HG03442 (cell line): ENCODE data around the gene TAS2R38.

ENCODE experiments used
- ATAC-seq: cut with Tn5 transposase; IDR thresholded peaks from one replicate; pipeline ENCODE4 v1.9.1; 2021; ENCODE audit warnings: mild to moderate bottlenecking, moderate library complexity; ENCODE audit not compliant: unreplicated experiment

TAS2R38 gene

DNA sequence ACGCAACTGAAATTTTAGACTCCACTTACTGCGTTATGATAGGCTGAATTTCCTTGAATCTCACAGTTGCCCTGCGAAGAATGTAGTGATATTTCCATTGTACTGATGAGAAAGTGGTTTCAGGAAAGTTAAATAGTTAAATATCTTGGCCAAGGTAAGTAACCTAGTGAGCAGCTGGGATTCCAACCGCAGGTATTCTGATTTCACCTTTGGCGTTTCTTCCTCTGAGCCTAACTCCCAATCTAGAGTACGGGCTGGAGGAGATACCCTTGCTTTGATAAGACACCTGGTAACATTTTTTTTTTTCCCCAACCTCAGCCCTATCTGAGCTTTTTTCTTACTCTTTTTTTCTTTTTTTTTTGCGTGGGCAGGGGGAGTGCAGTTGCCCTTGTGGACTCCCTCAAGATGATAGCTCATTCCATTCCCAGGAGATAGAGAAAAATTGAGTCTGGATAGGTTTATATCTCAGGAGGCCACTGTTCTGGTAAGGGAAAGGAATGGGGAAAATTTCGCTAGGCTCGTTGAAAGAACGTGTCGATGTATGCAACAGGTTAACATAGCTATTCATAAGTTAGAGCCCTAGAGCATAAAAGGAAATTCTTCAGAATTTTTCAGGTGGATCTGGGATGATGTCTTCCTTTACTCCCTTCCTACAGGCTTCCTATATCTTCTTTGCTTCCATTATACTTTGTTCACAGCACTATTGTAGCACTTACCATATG, 3.1 kb upstream of the TAS2R38 start:
- no peak for ATAC-seq

DNA sequence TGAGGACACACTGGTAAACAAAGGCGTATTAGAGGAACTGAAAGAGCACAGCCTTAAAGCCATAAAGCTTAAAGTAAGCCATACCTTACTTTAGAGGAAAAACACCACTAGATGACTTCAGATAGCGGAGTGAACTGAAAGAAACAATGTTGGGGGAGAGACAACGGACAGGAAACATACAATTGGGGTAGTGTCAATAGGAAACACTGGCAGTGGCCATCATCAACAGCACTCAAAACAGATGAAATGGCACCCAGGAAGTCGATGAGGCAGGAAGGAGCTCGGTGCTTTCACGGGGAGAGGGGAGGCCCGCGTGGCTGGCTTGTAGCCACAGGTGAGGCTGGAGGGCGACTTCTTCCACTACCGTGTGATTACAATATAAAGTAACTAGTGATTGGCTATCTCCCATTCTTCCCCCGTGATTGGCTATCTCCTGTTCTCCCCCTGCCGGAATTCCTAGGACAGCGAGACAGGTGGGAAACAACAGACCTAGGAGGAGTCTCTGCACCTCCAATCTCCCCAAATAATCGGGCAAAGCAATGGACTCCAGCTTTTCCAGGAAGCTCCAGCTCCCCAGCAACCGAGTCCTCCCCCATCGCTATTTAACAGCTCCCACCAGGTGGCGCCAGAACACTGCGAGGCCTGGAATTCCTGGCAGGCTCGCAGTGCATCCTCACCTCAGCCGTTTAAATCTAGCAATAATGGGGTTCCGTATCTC, 2.4 kb upstream of the TAS2R38 start:
- peak; percentile 79 for ATAC-seq

DNA sequence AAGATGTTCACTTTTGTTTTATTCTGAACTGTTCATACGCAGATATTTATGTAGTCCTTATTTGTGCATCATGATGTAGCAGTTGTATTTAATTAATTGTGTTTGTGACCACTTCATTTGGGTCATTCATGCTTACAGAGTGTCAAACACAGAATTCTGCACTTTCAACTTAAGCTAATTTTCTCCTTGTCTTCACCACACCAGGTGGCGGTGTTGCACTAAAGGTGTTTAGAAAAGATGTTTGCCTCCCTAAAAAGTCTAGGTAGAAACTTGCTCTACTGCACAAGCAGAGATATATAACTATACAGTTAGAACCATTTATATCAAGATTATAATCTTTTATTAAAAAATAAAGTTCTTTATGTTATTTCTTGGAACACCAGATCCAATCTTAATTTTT, 1.3 kb upstream of the TAS2R38 start:
- ATAC-seq = no peak

- ATAC-seq = peak; percentile 89
These were observed 12.7 kb downstream of the TAS2R38 start for GRCh38 chr7:141960687-141961422.

DNA sequence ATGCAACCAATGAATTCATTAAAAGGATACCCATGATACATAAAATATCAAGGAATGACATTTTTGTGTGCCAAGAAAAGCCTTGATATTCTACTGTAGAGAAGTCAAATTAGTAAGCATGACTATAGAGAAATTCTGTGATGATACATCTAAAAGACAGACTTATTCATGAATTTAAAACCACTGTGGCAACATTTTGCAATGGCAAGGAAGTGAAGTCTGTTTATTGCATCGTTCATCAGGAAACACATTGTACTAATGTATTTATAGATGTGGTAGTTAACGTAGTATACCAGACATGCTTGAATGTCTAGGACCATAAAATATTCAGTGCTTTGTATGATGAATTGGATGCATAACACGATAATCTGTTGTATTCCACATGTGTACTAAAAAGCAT, 17.5 kb downstream of the TAS2R38 start:
- ATAC-seq = no peak

DNA sequence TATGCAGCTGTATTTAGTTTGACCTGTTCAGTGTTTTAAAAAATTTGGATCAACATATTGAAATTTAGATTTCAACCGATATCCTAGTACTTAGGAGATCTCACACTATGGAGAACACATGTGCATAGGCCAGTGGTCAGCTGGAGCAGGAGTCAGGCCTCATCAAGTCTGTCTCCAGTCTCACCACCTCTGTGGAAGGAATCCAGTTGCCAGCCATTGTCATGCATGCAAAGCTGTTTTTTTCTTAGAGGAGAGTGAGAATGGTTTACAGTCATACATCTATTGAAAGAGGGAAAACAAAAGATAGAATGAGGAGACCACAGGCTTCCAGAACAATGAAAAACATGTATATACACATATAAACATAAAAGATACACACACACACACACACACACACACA, 19.2 kb downstream of the TAS2R38 start:
- no peak for ATAC-seq

- no peak for ATAC-seq
These were observed 21.1 kb downstream of the TAS2R38 start for GRCh38 chr7:141952461-141952860.

DNA sequence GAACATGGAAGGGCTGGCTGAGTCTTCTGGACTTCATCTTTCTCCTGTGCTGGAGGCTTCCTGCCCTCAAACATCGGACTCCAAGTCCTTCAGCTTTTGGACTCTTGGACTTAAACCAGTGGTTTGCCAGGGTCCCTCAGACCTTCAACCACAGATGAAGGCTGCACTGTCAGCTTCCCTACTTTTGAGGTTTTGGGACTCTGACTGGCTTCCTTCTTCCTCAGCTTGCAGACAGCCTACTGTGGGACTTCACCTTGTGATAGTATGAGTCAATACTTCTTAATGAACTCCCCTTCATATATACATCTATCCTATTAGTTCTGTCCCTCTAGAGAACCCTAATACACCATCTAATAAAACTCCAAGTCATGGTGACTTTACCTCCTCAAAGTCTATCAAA, 22.8 kb downstream of the TAS2R38 start:
- no peak for ATAC-seq

- no peak for ATAC-seq
These were observed 23.7 kb downstream of the TAS2R38 start for GRCh38 chr7:141949911-141950310.

- ATAC-seq = no peak
These were observed 24.1 kb downstream of the TAS2R38 start for GRCh38 chr7:141949451-141949850.

DNA sequence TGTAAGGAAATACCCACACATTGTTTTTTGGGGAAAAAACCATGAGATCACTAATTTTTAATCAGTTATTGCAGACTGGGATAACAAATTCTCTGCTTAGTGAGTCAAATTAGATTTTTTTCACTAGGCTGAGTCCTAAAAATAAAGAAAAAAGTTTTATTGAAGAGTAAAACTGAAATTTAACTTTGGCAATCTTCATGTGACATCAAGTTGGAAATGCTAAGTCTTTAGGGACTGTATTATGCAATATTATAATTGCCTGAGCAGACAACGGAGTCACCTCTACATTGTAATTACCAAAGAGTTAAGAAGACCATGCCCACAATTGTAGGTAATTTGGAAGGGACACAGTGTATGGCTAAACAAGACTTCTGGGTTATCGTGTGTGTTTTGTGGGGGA, 24.6 kb downstream of the TAS2R38 start:
- ATAC-seq = no peak

DNA sequence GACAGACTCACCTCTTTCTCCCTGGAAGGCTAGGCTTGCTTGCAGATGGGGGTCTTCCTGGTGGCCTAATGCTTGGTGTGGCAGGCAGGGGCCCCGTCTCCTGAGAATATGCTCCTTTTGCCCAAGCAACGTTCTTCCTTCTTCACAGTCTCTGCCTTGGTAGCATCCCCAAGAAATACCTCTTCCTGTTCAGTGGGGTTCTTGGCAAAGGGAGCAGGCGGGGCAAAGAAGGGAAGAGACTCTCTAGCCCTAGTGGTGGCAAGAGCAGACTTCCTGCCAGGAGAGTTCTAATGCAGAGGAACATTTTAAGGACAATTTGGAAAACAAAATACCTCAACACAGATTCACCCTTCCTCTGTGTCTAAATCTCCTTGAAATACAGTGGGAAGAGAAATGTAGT, 26.8 kb downstream of the TAS2R38 start, which contains the start of gene CLEC5A:
CLEC5A (minus strand) TSS at position 179 of the 400 bp plus-strand sequence. CDS start 682 bp downstream, outside the sequence.
- no peak for ATAC-seq

DNA sequence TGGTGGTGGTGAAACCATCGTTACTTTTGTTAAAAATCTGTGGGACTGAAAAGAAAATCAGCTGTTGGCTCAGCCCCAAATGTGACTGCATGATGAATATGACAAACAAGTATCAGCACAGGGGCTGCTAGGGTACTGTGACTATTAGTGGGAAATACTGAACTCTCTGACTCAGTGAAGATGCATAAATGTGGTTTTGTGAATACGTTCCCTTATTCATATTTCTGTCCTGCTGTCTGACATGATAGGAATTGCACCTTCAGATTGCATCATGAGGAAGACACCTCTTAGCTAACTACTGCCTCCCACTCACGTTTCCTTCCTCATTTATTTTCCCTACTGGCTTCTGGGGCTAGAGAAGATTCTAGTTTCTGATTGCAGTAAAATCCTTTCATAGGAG, 28.2 kb downstream of the TAS2R38 start:
- no peak for ATAC-seq

DNA sequence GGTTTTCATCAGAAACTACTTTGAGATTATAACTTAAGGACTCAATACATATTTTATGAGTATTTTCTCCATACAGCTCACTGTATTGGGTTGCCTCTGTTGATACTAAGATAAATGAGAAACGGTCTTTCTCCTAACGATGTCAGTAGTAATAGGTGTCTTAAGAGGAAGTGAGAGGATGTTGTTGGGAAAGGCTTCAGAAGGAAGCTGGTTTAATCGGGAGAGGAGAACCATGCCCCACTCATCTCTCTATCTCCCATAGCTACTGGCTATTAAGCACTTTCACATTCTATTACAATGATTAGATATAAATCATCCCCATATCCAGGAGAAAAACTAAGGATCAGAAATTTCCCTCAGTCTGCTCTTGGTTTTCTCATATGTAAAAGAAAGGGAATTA, 28.8 kb downstream of the TAS2R38 start:
- ATAC-seq = no peak

GRCh38 chr7:141943846-141944245, 29.7 kb downstream of the TAS2R38 start:
- ATAC-seq = no peak

- ATAC-seq = no peak
These were observed 32.5 kb downstream of the TAS2R38 start for GRCh38 chr7:141941075-141941474.

- ATAC-seq = no peak
These were observed 43.4 kb downstream of the TAS2R38 start for GRCh38 chr7:141930211-141930610.

DNA sequence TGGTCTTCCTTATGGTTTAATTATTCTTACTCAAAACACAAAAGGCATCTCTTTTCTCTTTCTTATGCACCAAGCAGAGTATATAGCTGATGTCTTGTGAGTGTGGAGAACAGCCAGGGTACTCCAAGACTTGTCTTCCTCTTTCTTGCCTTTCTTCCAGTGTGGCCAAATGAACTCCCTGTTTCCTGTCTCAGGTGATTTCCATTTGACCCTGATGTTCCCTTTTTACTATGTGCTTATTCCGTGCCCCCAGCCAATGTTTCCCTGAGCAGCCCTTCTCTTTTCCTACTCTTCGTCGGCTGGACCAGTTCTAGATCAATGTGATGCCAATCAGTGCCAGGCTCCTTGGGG, 44.8 kb downstream of the TAS2R38 start:
- ATAC-seq = no peak

- no peak for ATAC-seq
These were observed 45.3 kb downstream of the TAS2R38 start for GRCh38 chr7:141928146-141928844.
